ENCODE results near the gene SP1. TPM values are rescaled to one million over a fixed set of nuclear protein-coding genes. Genes with fewer than 3 reads are reported as not detected.
"Not testable (repeated sequence)": the region's sequence is repeated elsewhere in the genome, so short reads cannot be mapped to it uniquely, and the experiment has no call there.

SP1 gene
- total and polyA plus RNA-seq, 9 of the 15 experiments (the other 6 are each of a cell fraction or from before 2014, with no cell fraction given): 8.0 to 65.5 (median 41.6) TPM

DNA sequence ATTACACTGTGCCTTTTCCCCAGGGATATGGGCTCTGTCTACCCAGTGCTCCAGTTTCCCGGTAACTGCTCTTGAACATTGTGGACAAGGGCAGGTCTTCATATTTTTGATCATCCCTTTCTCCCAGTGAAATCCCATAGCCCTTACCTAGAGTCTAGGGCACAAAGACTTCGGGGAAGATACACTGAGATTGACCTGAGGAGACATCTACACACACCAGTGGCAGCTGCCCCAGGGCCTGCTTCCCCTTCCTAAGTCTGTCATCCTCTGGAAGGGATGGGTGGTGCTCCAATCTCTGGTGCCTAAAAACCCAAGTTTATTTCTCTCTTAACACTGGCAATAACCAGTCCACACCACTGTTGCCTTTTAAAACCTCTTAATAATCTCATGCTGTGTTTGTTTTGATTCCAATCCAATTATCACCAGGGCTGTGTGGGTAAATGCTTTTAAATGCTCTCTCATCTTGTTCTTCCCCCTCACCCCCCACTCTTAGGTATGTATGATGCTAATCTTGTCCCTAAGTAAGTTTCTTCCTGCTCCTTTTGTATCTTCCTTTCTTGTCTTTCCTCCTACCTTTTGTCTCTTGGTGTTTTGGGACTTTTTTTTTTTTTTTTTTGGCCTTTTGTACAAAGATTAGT lies 35.9 kb downstream of the SP1 start:
- FAIRE-seq; H4K20me1 ChIP-seq (replicated peaks; ENCODE audit: control insufficient read depth, insufficient read depth, low read length); H3K4me3 ChIP-seq; intact Hi-C loops (cut with micrococcal nuclease); H3K27me3 ChIP-seq (ENCODE audit: control insufficient read depth in 2 of 2, insufficient read depth in 2 of 2, low read length in 2 of 2); H3K4me2 ChIP-seq (ENCODE audit: insufficient read depth, low read length); H3K9me3 ChIP-seq (replicated peaks; ENCODE audit: control insufficient read depth, insufficient read depth, low read depth, low read length); BruUV-seq (replicated peaks); H3K79me2 ChIP-seq (ENCODE audit: control insufficient read depth, insufficient read depth, low read length); in situ Hi-C loops (cut with MboI); H3K9me1 ChIP-seq (ENCODE audit: control insufficient read depth, insufficient read depth, low read length); H3K9ac ChIP-seq (ENCODE audit: insufficient read depth in 1 of 2, low read depth in 2 of 2, low read length in 2 of 2); DNase-seq (ENCODE audit: extremely low read depth in 1 of 4, low spot score in 3 of 4); H2AFZ ChIP-seq (ENCODE audit: low read depth, low read length); H3K27ac ChIP-seq (ENCODE audit: extremely low read depth, low read depth, low read length): not testable (repeated sequence)
- ChIA-PET POLR2A (interaction anchor here (1.0 to 2.7 kb wide), 4 partner anchors 10 to 54 kb away, joined by 4 to 13 read pairs (median 8); no protein-coding TSS in a partner anchor), CTCF (ENCODE audit: low intra/inter-chr PET ratio) (interaction anchor here (0.6 kb wide), 1 partner anchor 20 kb away, joined by 3 read pairs; no protein-coding TSS in a partner anchor)
- peaks cover 7 to 21% of the 10 kb centered on the region in 2 experiments for H3K4me1 ChIP-seq (replicated peaks in 1 of 2; ENCODE audit: control insufficient read depth in 2 of 2, insufficient read depth in 2 of 2, low read length in 2 of 2)
- 51% methylated on average over 2 of the region's 2 CpGs for WGBS (ENCODE audit: insufficient coverage, low coverage, missing lambda C conversion rate)
- peaks cover 31% of the 10 kb centered on the region for H3K36me3 ChIP-seq (ENCODE audit: control insufficient read depth, insufficient read depth, low read length)
- ATAC-seq: peak; percentile 64
- TF ChIP-seq POLR2A (conservative IDR thresholded peaks at IDR 0.05): peak; percentile 9; the same call in 1 of the 2 replicates

DNA sequence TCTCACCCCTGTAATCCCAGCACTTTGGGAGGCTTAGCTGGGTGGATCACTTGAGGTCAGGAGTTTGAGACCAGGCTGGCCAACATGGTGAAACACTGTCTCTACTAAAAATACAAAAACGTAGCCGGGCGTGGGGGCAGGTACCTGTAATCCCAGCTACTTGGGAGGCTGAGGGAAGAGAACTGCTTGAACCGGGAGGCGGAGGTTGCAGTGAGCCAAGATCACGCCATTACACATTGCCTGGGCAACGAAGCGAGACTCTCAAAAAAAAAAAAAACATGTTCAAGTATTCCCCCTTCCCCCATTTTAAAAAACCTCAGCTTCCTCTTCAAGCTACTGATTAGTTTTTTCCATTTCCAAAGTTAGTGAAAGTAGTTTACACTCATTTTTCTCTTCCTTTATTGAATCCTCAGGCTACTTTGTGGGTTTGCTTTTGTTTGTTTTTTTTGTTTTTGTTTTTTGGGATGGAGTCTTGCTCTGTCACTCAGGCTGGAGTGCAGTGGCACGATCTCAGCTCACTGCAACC lies 37.4 kb downstream of the SP1 start:
- H3K9me1 ChIP-seq (ENCODE audit: control insufficient read depth, insufficient read depth, low read length); FAIRE-seq; H3K9me3 ChIP-seq (replicated peaks; ENCODE audit: control insufficient read depth, insufficient read depth, low read depth, low read length); H2AFZ ChIP-seq (ENCODE audit: low read depth, low read length); H3K4me3 ChIP-seq; H4K20me1 ChIP-seq (replicated peaks; ENCODE audit: control insufficient read depth, insufficient read depth, low read length); ATAC-seq; H3K27ac ChIP-seq (ENCODE audit: extremely low read depth, low read depth, low read length); in situ Hi-C loops (cut with MboI); intact Hi-C loops (cut with micrococcal nuclease); DNase-seq (ENCODE audit: extremely low read depth in 1 of 4, low spot score in 3 of 4); H3K9ac ChIP-seq (ENCODE audit: insufficient read depth in 1 of 2, low read depth in 2 of 2, low read length in 2 of 2); CTCF ChIA-PET (ENCODE audit: low intra/inter-chr PET ratio); H3K79me2 ChIP-seq (ENCODE audit: control insufficient read depth, insufficient read depth, low read length); H3K4me2 ChIP-seq (ENCODE audit: insufficient read depth, low read length); H3K27me3 ChIP-seq (ENCODE audit: control insufficient read depth in 2 of 2, insufficient read depth in 2 of 2, low read length in 2 of 2); BruUV-seq (replicated peaks): not testable (repeated sequence)
- 0 out of 2 replicates have a peak, but pooled peaks have one; percentile 7 for TF ChIP-seq ZNF384 (IDR thresholded peaks at IDR 0.05; ENCODE audit: low read depth, low read length)
- TF ChIP-seq, protein P1, sequence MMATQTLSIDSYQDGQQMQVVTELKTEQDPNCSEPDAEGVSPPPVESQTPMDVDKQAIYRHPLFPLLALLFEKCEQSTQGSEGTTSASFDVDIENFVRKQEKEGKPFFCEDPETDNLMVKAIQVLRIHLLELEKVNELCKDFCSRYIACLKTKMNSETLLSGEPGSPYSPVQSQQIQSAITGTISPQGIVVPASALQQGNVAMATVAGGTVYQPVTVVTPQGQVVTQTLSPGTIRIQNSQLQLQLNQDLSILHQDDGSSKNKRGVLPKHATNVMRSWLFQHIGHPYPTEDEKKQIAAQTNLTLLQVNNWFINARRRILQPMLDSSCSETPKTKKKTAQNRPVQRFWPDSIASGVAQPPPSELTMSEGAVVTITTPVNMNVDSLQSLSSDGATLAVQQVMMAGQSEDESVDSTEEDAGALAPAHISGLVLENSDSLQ (IDR thresholded peaks at IDR 0.05): peak; percentile 24; the same call in 1 of the 2 replicates
- POLR2A ChIA-PET: interaction anchor here (0.6 to 1.6 kb wide), 3 partner anchors 34 to 62 kb away, joined by 3 to 7 read pairs (median 3); no protein-coding TSS in a partner anchor
- Histone ChIP-seq H3K4me1 (replicated peaks in 1 of 2; ENCODE audit: control insufficient read depth in 2 of 2, insufficient read depth in 2 of 2, low read length in 2 of 2) (peaks cover 17 to 26% of the 10 kb centered on the region in 2 experiments), H3K36me3 (ENCODE audit: control insufficient read depth, insufficient read depth, low read length) (peaks cover 17% of the 10 kb centered on the region; the same call in 2 of the 3 replicates)
- 79% methylated on average over 7 of the region's 9 CpGs for WGBS (ENCODE audit: insufficient coverage, low coverage, missing lambda C conversion rate)
